ENCODE measurements around the gene TUBAL3. TPM values are rescaled to one million over a fixed set of nuclear protein-coding genes. Genes with fewer than 3 reads are reported as not detected.
"Not testable (repeated sequence)": the region's sequence is repeated elsewhere in the genome, so short reads cannot be mapped to it uniquely, and the experiment has no call there.

The TUBAL3 gene
- total and polyA plus RNA-seq, 4 donors, result 0.75 TPM; not detected in 3

GRCh38 chr10:5410787-5411186 lies 6.2 kb upstream of the TUBAL3 start:
- DNase-seq (ENCODE audit: low spot score); H3K9me3 ChIP-seq (ENCODE audit: control insufficient read depth in 4 of 4, low read length in 3 of 4); H3K4me3 ChIP-seq (ENCODE audit: low read depth in 1 of 3, low read length in 3 of 3); H3K9ac ChIP-seq (ENCODE audit: low read depth in 1 of 2, low read length in 2 of 2); H3K27ac ChIP-seq (ENCODE audit: low read depth in 1 of 2, low read length in 2 of 2); H3K36me3 ChIP-seq (ENCODE audit: control insufficient read depth in 4 of 4, insufficient read depth in 3 of 4, low read depth in 1 of 4, low read length in 3 of 4); H3K27me3 ChIP-seq (ENCODE audit: control insufficient read depth in 4 of 4, insufficient read depth in 4 of 4, low read length in 3 of 4): not testable (repeated sequence)
- H3K4me1 ChIP-seq (ENCODE audit: control insufficient read depth in 4 of 4, insufficient read depth in 4 of 4, low read length in 3 of 4), result peaks cover 2 to 15% (median 10%) of the 10 kb centered on the region in 4 donors

GRCh38 chr10:5406918-5407317 lies 2.3 kb upstream of the TUBAL3 start:
- DNase-seq (ENCODE audit: low spot score), result no peak
- H3K27ac ChIP-seq (ENCODE audit: low read depth in 1 of 2, low read length in 2 of 2), result no peak overlapping the region
- WGBS, result 68% methylated on average over 1 of the region's 1 CpG
- no peak overlapping the region for H3K9ac ChIP-seq (ENCODE audit: low read depth in 1 of 2, low read length in 2 of 2)
- H3K4me3 ChIP-seq (ENCODE audit: low read depth in 1 of 3, low read length in 3 of 3), result no peak overlapping the region
- H3K36me3 ChIP-seq (ENCODE audit: control insufficient read depth in 4 of 4, insufficient read depth in 3 of 4, low read depth in 1 of 4, low read length in 3 of 4), result no peaks in the 10 kb centered on the region
- peaks cover 0 to 2% (median under 1%) of the 10 kb centered on the region in 4 donors for H3K4me1 ChIP-seq (ENCODE audit: control insufficient read depth in 4 of 4, insufficient read depth in 4 of 4, low read length in 3 of 4)
- H3K9me3 ChIP-seq (ENCODE audit: control insufficient read depth in 4 of 4, low read length in 3 of 4), result peaks cover 0 to 3% (median 0%) of the 10 kb centered on the region in 4 donors
- H3K27me3 ChIP-seq (ENCODE audit: control insufficient read depth in 4 of 4, insufficient read depth in 4 of 4, low read length in 3 of 4), result no peaks in the 10 kb centered on the region
- TF ChIP-seq SP1 (IDR thresholded peaks at IDR 0.05) (no peak), RAD21 (IDR thresholded peaks at IDR 0.05) (no peak), TAF1 (conservative IDR thresholded peaks at IDR 0.05) (no peak)
- TF ChIP-seq, protein P1, sequence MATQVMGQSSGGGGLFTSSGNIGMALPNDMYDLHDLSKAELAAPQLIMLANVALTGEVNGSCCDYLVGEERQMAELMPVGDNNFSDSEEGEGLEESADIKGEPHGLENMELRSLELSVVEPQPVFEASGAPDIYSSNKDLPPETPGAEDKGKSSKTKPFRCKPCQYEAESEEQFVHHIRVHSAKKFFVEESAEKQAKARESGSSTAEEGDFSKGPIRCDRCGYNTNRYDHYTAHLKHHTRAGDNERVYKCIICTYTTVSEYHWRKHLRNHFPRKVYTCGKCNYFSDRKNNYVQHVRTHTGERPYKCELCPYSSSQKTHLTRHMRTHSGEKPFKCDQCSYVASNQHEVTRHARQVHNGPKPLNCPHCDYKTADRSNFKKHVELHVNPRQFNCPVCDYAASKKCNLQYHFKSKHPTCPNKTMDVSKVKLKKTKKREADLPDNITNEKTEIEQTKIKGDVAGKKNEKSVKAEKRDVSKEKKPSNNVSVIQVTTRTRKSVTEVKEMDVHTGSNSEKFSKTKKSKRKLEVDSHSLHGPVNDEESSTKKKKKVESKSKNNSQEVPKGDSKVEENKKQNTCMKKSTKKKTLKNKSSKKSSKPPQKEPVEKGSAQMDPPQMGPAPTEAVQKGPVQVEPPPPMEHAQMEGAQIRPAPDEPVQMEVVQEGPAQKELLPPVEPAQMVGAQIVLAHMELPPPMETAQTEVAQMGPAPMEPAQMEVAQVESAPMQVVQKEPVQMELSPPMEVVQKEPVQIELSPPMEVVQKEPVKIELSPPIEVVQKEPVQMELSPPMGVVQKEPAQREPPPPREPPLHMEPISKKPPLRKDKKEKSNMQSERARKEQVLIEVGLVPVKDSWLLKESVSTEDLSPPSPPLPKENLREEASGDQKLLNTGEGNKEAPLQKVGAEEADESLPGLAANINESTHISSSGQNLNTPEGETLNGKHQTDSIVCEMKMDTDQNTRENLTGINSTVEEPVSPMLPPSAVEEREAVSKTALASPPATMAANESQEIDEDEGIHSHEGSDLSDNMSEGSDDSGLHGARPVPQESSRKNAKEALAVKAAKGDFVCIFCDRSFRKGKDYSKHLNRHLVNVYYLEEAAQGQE (IDR thresholded peaks at IDR 0.05), result no peak
- TF ChIP-seq, protein P2, sequence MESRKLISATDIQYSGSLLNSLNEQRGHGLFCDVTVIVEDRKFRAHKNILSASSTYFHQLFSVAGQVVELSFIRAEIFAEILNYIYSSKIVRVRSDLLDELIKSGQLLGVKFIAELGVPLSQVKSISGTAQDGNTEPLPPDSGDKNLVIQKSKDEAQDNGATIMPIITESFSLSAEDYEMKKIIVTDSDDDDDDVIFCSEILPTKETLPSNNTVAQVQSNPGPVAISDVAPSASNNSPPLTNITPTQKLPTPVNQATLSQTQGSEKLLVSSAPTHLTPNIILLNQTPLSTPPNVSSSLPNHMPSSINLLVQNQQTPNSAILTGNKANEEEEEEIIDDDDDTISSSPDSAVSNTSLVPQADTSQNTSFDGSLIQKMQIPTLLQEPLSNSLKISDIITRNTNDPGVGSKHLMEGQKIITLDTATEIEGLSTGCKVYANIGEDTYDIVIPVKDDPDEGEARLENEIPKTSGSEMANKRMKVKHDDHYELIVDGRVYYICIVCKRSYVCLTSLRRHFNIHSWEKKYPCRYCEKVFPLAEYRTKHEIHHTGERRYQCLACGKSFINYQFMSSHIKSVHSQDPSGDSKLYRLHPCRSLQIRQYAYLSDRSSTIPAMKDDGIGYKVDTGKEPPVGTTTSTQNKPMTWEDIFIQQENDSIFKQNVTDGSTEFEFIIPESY (IDR thresholded peaks at IDR 0.05), result no peak
- TF ChIP-seq, protein P3, sequence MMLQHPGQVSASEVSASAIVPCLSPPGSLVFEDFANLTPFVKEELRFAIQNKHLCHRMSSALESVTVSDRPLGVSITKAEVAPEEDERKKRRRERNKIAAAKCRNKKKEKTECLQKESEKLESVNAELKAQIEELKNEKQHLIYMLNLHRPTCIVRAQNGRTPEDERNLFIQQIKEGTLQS (IDR thresholded peaks at IDR 0.05), result no peak

GRCh38 chr10:5402798-5403197 lies 1.8 kb downstream of the TUBAL3 start:
- Histone ChIP-seq H3K4me3 (ENCODE audit: low read depth in 1 of 3, low read length in 3 of 3) (no peak overlapping the region), H3K4me1 (ENCODE audit: control insufficient read depth in 4 of 4, insufficient read depth in 4 of 4, low read length in 3 of 4) (no peaks in the 10 kb centered on the region), H3K27ac (ENCODE audit: low read depth in 1 of 2, low read length in 2 of 2) (no peak overlapping the region), H3K9me3 (ENCODE audit: control insufficient read depth in 4 of 4, low read length in 3 of 4) (no peaks in the 10 kb centered on the region), H3K9ac (ENCODE audit: low read depth in 1 of 2, low read length in 2 of 2) (no peak overlapping the region), H3K36me3 (ENCODE audit: control insufficient read depth in 4 of 4, insufficient read depth in 3 of 4, low read depth in 1 of 4, low read length in 3 of 4) (no peaks in the 10 kb centered on the region), H3K27me3 (ENCODE audit: control insufficient read depth in 4 of 4, insufficient read depth in 4 of 4, low read length in 3 of 4) (no peaks in the 10 kb centered on the region)
- DNase-seq (ENCODE audit: low spot score), result no peak
- TF ChIP-seq, protein P3 (IDR thresholded peaks at IDR 0.05), result no peak
- no peak for TF ChIP-seq FOXA2 (IDR thresholded peaks at IDR 0.05)
- TF ChIP-seq FOXA1 (IDR thresholded peaks at IDR 0.05), result no peak
- peak; percentile 66 to 67 for TF ChIP-seq HNF4A (conservative IDR thresholded peaks at IDR 0.05)
- no peak for TF ChIP-seq NR2F2 (IDR thresholded peaks at IDR 0.05)
- TF ChIP-seq HNF4G (IDR thresholded peaks at IDR 0.05), result no peak
- 79% methylated on average over 3 of the region's 3 CpGs for WGBS
